ENCODE results near the gene IFNL2.

IFNL2 gene

GRCh38 chr19:39318690-39319089, 50.5 kb downstream of the IFNL2 start:
- no peak for DNase-seq (ENCODE audit: low spot score)

DNA sequence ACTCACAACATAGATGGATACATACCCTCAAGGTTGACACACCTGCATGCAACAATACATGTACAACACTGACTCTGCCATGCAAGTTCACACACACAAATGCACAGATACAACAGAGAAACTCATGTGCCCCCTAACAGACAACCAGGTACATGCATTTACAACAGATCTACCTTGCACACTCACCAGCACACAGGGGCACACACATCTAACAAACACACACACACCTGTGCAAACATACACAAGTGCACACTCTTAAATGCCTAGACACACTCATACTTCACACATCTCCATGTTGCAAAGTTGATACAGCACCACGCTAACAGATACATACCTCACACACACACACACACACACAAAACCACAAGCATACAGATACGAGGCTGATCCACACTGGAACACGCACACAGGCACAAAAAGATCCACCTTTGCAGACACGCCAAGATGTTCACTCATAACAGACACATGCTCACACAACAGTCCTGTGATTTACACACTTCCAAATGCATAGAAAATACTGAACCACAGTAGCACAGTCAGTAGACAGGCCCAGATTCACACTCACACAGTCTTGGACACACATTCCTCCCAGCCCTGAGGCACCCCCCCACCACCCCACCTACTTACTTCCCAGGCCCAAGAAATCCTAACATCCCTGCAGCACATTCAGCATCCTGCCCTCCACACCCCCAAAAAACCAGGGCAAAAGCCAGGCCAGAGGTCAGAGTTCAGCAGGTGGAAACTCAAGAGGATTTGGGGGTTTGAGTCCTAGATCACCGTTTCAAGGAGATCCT, 51.1 kb downstream of the IFNL2 start:
- DNase-seq (ENCODE audit: low spot score): no peak
